HG03066 (cell line): Measurements from ENCODE around the gene MYH11.
"Not testable (repeated sequence)": the region's sequence is repeated elsewhere in the genome, so short reads cannot be mapped to it uniquely, and the experiment has no call there.

ENCODE experiments used
- ATAC-seq: cut with Tn5 transposase; IDR thresholded peaks from one replicate; pipeline ENCODE4 v1.9.1; 2021; ENCODE audit warnings: low read depth; ENCODE audit not compliant: unreplicated experiment

MYH11 gene

DNA sequence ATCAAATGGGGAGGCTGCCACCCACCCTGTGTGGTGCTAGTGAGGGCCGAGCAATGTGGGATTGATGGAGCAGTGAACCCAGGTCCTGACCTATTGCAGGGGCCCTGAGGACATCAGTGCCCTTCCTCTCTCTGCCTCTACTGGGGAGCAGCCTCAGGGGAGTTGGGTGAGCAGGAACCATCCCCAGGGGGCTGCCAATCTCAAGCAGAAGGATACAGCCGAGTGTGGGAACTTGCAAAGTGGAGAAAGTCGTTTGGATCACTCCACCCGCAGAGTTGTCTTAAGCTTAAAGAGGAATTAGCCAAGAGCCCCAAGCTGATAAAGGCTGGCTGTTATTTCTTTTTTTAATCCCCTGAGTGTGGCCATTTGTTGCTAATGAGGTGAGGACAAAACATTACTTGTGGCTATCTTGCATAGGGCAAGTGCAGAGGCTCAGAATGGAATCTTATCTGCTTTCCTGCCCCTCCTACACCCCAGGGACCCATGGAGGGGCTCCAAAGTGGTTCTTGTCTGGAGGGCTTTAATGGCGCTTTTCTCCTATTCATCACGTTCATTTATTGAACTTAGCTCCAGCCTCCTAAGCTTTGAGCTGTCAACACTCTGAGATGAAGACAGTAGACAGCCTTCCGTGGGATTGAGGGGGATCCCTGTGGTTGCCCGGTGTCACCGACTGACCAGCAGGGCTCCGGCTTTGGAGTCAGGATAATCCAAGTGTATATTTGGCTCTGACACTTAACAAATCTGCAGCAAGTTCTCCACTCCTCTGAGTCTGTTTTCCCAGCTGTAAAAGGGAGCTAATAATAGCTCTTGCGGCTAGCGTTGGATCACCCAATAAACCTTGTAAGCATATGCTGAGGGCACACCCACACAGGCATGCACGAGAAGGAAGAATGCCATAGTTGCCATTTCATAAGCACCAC is 45.1 kb downstream of the MYH11 start:
- ATAC-seq, result no peak

DNA sequence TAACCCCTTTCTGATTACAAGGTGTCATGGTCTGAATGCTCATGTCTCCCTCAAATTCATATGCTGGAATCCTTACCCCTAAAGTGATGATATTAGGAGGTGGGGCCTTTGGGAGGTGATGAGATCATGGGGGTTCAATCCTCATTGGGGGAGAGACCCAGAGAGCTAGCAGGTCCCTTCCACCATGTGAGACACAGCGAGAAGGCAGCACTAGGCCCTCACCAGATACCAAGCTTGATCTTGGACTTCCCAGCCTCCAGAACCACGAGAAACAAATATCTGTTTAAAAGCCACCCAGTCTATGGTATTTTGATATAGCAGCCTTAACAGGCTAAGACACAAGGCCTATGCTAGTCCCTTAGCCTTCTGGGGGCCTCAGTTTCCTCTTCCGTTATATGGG is 45.9 kb downstream of the MYH11 start:
- no peak for ATAC-seq

DNA sequence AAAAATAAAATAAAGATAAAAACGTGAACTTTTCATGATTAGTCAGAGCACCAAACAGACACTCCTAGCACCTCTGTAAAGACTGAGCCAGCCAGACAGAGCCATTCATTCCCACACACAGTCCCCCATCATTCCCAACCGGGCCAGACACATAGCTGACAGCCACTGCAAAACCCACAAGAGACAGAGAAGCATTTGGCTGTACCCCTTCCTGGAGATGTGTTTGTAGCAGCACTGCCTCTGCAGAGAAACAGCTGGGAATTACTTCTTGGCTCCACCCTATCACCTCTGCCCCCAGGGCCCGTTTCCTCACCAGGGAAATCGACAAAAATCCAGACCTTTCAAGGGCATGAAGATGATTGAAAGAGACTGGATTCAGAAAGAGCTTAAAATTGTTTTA is 46.4 kb downstream of the MYH11 start:
- no peak for ATAC-seq

DNA sequence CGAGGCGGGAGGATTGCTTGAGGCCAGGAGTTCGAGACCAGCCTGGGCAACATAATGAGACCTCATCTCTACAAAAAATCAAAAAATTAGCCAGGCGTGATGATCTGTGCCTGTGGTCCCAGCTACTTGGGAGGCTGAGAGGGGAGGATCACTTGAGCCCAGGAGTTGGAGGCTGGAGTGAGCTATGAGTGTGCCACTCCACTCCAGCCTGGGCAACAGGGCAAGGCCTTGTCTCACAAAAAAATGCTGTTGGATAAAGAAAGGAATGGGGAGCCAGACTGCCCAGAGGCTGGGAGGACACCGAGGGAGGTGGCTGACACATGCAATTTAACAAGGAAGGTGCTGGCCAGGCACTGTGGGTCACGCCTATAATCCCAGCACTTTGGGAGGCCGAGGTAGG is 47.5 kb downstream of the MYH11 start:
- ATAC-seq, result not testable (repeated sequence)

DNA sequence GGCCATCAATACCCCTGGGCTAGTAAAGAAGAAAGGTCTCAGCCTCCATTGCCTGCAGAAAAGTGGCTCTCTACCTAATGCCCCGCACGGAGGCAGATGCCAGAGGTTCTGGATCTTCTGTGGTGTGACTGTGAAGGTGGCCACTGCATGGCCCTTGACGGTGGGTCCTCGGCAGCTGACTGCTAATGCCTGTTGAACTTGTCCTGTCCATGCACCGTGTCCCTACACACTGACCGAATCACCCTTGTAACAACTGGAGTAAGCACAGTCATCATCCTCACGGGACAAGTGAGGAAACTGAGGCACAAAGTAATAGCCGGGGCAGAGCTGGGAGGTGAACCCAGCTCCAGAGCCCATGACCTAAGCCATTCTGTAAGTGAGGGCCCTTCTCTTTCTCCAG is 48.8 kb downstream of the MYH11 start:
- ATAC-seq, result no peak

DNA sequence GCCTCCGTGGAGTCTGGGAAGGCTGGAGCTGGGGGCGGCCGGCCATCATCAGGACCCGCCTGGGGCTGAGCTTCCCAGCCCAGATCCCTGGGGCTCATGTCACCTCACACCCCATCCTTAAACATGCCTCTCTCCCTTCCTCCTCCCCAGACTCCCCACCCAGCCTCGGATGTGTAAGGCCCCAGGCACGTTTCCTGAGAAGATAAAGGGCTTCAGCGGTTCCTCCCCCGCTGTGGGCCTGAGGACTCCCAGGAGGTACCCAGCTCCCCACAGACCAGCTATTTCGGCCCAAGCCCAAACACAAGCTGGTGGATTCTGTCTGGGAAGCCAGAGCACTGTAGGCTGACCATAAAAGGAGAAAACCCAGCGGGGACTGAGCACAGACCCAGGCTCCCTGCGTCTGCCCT is 49.2 kb downstream of the MYH11 start:
- ATAC-seq, result no peak

DNA sequence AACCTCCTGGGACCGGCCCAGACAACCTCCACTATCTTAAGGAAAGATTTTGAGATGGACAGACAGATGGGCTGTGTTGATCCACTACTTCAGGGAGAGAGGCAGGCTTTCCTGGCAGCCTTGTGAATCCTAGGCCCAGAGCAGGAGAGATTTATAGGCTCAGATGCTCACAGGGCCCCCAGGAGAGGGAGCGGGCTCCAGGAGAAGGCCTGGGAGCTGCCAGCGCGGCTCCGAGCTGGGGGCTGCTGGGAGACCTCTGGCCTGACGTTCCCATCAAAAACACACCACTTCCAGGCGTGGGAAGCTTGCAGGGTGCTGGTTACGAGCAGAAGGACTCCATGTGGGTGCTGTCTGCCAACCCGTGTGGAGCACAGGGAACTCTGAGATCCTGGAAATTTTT is 53.2 kb downstream of the MYH11 start:
- no peak for ATAC-seq

DNA sequence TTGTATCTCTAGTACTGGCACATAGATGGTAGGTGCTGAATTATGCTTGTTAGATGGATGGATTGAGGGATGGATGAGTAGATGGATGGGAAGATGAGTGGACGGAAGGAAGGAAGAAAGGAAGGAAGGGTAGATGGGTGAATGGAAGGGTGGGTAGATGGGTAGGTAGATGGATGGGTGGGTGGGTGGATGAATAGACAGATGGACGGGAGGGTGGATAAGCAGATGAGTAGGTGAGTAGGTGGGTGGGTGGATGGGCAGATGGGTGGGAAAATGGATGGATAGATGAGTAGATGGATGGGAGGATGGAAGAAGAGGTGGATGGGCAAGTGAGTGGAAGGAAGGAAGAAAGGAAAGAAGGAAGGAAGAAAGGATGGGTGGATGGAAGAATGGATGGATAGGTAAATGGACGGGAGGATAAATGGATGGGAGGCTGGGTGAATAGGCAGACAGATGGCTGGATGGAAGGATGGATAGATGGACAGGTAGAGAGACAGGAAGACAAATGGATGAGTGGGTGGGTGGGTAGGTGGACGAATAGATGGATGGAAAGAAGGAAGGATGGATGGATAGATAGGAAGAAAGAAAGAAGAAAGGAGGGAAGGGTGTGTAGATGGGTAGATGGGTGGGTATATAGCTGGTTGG is 56.9 kb downstream of the MYH11 start:
- no peak for ATAC-seq

DNA sequence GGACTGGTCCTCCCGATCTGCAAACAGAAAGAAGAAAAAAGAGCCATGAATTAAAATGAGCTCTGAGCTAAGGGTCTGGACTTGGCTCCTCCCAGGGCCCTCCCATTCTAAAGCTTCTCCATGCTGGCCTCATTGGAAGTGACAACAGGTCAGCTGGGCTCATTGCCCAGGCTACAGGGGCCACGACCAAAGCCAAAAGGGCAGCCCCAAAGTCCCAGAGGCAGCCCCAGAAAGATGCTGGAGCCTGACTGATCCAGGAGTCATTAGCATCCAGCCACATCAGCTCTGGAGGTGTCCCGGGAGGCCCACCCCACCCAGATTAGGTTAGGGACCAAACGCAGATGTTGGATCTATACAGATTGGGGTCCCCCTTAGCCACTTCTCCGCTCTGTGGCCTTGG is 58.2 kb downstream of the MYH11 start:
- ATAC-seq, result no peak

DNA sequence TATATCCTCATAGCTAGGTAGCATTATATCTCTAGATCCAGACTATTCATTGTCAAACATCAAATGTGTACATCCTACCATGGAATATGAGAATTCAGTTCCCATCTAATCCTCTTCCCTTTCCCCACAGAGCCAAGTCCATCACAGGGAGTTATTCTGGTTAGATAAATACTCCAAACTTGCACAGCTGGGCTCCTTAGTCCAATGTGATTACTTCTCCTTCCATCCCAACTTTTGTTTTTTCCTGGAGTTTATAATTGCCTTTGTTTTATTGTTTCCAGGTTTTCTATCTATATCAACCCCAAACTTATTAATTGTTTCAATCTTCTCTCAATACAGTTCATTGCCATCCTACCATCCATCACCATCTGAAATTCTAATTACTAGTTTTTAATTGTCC is 59.9 kb downstream of the MYH11 start:
- no peak for ATAC-seq

DNA sequence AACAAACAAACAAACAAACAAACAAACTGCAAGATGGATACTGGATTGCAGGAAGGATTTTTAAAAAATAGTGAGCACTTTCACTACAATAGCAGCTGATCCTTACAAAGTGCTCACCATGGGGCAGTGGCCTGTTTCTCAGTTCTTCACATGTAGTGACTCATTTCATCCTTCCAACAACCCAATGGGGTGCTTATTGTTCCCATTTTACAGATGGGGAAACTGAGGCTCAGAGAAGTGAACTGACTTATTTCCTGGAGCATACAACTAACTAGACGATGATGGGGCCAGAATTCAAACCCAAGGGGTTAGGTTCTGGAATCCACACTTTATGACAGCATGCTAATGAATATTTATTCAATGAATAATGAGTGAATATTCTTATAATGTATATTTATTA is 61.2 kb downstream of the MYH11 start:
- no peak for ATAC-seq

DNA sequence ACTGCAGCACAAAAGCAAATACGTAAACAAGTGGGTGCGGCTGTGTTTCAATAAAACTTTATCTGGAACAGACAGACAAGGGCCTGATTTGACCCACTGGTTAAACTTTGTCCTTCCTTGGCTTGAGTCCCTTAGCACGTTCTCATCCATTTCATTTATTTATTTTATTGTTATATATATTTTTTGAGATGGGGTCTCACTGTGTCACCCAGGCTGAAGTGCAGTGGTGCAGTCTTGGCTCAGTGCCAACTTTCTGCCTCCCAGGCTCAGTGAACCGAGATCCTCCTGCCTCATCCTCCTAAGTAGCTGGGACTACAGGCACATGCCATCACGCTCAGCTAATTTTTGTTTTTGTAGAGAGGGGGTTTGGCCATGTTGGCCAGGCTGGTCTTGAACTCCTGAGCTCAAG is 64.3 kb downstream of the MYH11 start:
- ATAC-seq, result no peak

DNA sequence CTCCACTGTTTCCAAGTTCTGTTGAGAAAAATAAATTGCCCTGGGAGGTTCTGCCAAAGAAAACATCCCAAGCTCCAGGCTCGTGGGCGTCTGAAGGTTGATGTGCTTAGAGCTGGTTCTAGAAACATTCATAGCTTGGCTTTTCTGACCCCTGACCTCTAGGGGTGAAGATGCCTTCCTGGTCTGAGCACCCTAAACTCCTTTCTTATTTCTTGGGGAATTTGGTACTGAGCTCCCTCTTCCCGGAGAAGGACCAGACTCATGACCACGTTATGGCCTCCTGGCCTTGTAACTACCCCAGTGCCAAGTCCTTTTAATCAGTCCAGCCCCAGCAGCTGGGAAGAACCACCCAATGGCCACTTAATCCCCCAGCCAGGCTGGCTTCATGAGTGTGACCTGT is 66.4 kb downstream of the MYH11 start:
- no peak for ATAC-seq

DNA sequence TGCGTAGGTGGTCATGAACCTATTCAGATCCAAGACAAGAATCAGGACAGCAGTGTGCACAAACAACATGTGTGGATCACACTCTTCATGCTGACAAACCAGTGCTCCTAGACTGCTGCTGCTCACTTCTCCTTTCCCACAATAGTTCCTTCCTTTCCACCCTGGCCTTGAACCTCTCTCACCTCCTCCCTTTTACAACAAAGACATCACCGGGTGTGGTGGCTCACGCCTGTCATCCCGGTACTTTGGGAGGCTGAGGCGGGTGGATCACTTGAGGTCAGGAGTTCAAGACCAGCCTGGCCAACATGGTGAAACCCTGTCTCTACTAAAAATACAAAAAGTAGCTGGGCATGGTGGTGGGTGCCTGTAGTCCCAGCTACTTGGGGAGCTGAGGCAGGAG is 67.0 kb downstream of the MYH11 start:
- ATAC-seq, result not testable (repeated sequence)

DNA sequence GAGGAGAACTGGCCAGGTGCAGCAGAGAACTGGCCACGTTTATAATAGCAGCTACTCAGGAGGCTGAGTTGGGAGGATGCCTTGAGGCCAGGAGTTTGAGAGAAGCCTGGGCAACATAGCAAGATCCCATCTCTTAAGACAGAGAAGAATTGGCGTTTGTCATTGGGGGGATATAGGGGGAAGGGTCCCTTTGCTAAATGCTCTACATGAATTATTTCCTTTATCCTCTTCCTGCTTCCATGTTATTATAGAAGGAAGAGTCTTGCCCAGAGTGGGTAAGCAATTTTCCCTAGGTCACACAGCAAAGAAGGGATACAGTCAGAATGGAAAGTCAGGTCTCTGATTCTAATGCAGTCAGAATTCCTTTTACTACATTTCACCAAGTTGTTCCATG is 68.0 kb downstream of the MYH11 start:
- no peak for ATAC-seq

DNA sequence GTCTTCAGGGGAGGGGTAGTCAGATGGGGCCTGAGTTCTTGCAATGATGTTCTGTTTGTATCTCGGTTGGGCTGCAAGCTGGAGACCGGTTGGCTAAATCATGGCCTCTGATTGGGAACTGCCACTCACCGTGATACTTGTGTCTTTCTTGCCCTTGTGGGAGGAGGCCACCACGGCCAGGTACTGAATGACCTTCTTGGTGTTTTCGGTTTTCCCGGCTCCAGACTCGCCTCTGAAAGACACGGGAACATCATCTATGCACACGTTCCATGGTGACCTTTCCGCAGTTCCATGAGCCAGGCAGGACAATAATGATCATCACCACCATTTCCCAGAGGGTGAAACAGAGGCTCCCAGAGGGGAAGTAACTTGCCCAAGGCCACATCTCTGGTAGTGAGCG is 70.3 kb downstream of the MYH11 start:
- ATAC-seq, result no peak

DNA sequence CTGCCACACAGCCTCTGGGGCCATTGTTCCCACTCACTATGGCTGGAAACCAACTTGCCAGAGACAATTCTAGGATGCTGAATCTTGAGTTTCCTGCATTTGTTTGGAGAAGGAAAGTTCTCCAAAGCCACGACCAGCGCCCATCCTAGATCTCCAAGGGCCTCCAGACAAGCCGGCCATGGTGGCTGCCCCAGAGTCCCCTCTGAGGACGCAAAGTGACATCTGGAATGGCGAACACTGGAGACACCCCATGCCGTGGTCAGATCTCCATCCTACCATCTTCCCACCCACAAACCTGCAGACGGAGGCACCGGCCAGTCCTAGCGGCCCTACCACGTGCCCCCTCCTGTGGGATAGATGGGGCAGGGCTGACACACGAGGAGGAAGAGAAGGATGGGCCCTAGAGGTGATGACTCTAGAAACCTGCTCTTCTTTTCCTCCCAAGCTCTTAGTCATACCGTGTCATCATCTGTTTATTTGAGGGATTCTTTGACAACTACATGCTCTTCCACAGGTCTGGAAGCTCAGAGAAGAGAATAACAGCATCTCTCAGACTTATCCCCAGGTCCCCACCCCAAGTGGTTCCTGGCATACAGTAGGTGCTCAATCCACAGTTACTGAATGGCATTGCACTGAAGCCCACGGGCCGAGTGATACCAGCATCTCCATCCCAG is 71.3 kb downstream of the MYH11 start:
- ATAC-seq, result no peak

DNA sequence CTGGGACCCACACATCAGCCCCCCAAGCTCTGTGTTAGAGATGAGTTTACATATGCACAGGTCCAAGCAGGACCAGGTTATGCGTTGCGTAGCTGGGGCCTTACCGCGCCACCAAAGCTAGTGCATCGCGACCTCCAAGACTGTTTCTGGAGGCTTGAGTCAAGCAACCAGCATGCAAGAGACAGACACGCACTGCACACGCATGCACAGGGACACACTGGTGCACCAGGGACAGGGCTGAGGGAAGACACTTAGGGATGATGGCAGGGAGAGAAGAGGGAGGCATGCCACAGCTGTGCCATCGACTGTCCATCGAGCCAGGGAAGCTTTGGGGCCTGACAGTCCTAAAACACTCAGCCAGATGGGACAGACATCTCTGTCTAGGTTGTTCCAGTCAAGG is 72.8 kb downstream of the MYH11 start:
- ATAC-seq, result no peak

DNA sequence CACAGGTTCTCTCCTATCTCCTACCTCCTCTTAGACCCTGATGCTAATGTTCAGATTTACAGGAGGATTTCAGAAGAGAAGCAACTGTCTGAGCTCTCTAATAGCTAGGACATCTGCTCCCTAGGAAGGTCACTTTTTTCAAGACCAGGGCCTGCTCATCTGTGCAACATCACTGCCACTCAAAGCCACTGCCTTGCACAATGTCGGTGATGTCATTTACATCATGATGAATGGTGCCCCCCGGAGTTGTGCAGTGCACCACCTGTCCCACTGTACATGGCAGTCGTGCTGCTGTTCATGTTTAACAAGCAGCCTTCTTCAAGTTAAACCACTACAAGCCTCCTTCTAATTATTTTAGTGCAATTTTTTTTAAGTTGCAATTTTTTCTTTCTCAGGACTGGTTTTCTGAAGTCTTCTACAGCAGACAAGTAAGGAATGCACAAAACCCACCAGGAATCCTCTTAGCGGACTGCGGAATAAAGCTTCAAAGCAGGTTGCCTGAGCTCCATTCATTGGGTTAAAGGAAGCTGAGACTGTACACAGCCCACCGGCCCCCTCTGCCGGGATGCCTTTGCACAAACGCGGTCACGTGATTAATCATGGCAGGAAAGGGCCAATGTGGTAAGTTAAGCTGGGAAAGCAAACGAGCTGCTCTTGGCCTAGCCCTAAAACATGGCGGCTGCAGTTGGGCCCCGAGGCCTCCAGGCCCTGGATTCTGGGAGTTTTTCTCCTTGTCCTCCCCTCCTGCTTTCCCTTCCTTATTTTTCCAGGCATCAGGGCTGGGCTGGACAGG is 74.1 kb downstream of the MYH11 start:
- ATAC-seq, result no peak

DNA sequence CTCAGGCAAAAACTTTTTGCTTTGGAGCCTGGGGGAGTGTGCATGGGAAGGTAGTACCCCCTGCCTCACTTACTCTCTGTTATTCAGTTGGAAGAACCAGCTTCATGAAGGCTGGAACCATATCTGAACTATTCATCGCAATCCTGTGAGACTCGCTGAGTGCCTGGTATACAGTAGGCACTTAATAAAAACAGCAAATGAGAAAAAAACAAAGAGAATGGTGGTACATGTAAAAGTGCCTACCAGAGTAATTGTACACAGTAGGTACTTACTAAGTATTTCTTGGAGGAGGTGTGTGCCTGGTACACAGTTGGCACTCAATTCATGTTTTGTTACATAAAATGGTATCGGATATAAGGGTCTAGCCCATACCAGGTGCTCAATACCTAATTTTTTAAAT is 75.2 kb downstream of the MYH11 start:
- no peak for ATAC-seq

DNA sequence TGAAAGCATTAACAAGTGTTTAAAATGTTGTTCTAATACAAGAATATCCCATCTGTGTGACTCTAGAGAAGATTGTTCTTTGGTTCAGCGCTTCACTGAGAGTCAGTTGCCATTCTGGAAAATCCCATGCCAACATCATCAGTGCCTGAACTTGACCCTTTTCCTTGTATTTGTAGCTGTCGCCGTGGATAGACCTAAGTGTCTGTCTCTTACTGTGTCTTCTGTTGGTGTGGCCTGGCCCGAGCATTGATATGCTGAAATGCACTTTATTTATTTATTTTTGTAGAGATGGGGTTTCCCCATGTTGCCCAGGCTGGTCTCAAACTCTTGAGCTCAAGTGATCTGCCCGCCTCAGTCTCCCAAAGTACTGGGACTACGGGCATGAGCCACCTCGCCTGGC is 76.0 kb downstream of the MYH11 start:
- ATAC-seq, result no peak
